HepG2 (cell line): ENCODE data around the gene RTP2. TPM values are rescaled to one million over a fixed set of nuclear protein-coding genes. Genes with fewer than 3 reads are reported as not detected.

Experiments
- ARNT2 ChIP-seq: sonication (generic); formaldehyde crosslinking; IDR thresholded peaks from 2 replicates; pipeline ENCODE4 v1.8.0; 2022; ENCODE audit warnings: mild to moderate bottlenecking, low read depth, missing genetic modification reagents, moderate library complexity
- ATF4 ChIP-seq, 2 experiments: fragments of 450-650 bp in 1 of 2; sonication (generic) in 1 of 2; formaldehyde crosslinking; IDR thresholded peaks; 2 replicates each; pipeline versions ENCODE4 v1.5.0 to v1.8.0; 2020 to 2022; ENCODE audit warnings: mild to moderate bottlenecking in 1 of 2, missing genetic modification reagents in 1 of 2
- CREB1 ChIP-seq, 2 experiments: fragments of 450-650 bp in 1 of 2; IDR thresholded peaks; 2 replicates each; pipeline ENCODE4 v1.6.1; 2016 to 2017; ENCODE audit warnings: control low read depth in 1 of 2, mild to moderate bottlenecking in 1 of 2, missing compliant biosample characterization in 1 of 2, missing genetic modification characterization in 1 of 2
- EP300 ChIP-seq, 3 experiments: sonication (generic) in 1 of 3; formaldehyde crosslinking in 1 of 3; IDR thresholded peaks; 2 replicates each; pipeline versions ENCODE4 v1.5.1 to v1.6.1; 2011 to 2020; ENCODE audit warnings: low read depth in 2 of 3, low read length in 2 of 3, borderline replicate concordance in 1 of 3, improper control_type of control experiment in 1 of 3, mild to moderate bottlenecking in 1 of 3, missing genetic modification reagents in 1 of 3, moderate library complexity in 1 of 3
- LCORL ChIP-seq, 2 experiments: fragments of 450-650 bp in 1 of 2; sonication (generic) in 1 of 2; formaldehyde crosslinking in 1 of 2; IDR thresholded peaks; 2 replicates each; pipeline versions ENCODE4 v1.5.0 to v1.6.1; 2017 to 2020; ENCODE audit warnings: antibody characterized with exemption in 1 of 2, missing genetic modification reagents in 1 of 2
- MTERF4 ChIP-seq: sonication (generic); formaldehyde crosslinking; IDR thresholded peaks from 2 replicates; pipeline ENCODE4 v1.8.0; 2023; ENCODE audit warnings: mild to moderate bottlenecking, missing genetic modification reagents
- POLR2AphosphoS2 ChIP-seq: IDR thresholded peaks from 2 replicates; pipeline ENCODE4 v1.6.1; 2011; ENCODE audit warnings: low read depth, low read length, improper control_type of control experiment
- TAF1 ChIP-seq: sonication (generic); formaldehyde crosslinking; IDR thresholded peaks from 2 replicates; pipeline ENCODE4 v1.4.0; 2020; ENCODE audit warnings: missing genetic modification reagents
- TARDBP ChIP-seq: sonication (generic); formaldehyde crosslinking; IDR thresholded peaks from 2 replicates; pipeline ENCODE4 v1.8.0; 2022; ENCODE audit warnings: mild to moderate bottlenecking, missing genetic modification reagents
- ZNF124 ChIP-seq: sonication (generic); formaldehyde crosslinking; IDR thresholded peaks from 2 replicates; pipeline ENCODE4 v1.4.0; 2020; ENCODE audit warnings: missing genetic modification reagents
- ZNF142 ChIP-seq: sonication (generic); formaldehyde crosslinking; IDR thresholded peaks from 2 replicates; pipeline ENCODE4 v1.4.0; 2020; ENCODE audit warnings: missing genetic modification reagents
- ZNF253 ChIP-seq: sonication (generic); formaldehyde crosslinking; IDR thresholded peaks from 2 replicates; pipeline ENCODE4 v1.8.0; 2022; ENCODE audit warnings: mild to moderate bottlenecking, missing genetic modification reagents, borderline replicate concordance
- ZNF343 ChIP-seq: sonication (generic); formaldehyde crosslinking; IDR thresholded peaks from 2 replicates; pipeline ENCODE4 v1.4.0; 2020; ENCODE audit warnings: mild to moderate bottlenecking, missing genetic modification reagents
- ZNF709 ChIP-seq: sonication (generic); formaldehyde crosslinking; IDR thresholded peaks from 2 replicates; pipeline ENCODE4 v1.5.0; 2020; ENCODE audit warnings: mild to moderate bottlenecking, missing genetic modification reagents
- ZNF768 ChIP-seq: sonication (generic); formaldehyde crosslinking; IDR thresholded peaks from 2 replicates; pipeline ENCODE4 v1.4.0; 2020; ENCODE audit warnings: missing genetic modification reagents
- polyA plus RNA-seq, 8 experiments: library from polyadenylated mRNA; depleted of rRNA in 3 of 8; stranded (reverse) in 7 of 8; unstranded in 1 of 8; fragments of >200 nt; fragmentation: Illumina TruSeq in 4 of 8; extraction: Trizol in 4 of 8; gene quantifications; 2 replicates each; pipeline versions ENCODE4 v1.2.1 to v1.2.3, GENCODE V29; 2011 to 2016; ENCODE audit warnings: low read depth in 4 of 8, missing spikeins in 1 of 8, mixed read lengths in 1 of 8; ENCODE audit not compliant: insufficient read depth in 1 of 8
- total RNA-seq, 5 experiments: library from RNA; depleted of rRNA; stranded (reverse); fragments of >200 nt; fragmentation: Illumina TruSeq; extraction: Trizol; gene quantifications; 2 replicates each; pipeline ENCODE4 v1.2.3, GENCODE V29; 2016; ENCODE audit warnings: low read depth in 1 of 5

Gene RTP2
- total and polyA plus RNA-seq, 2 of the 13 experiments (the other 11 are each of a cell fraction or from before 2014, with no cell fraction given), result not detected

- TF ChIP-seq CREB1 (IDR thresholded peaks at IDR 0.05) (no peak), CREB1 (CRISPR knock-in tag; IDR thresholded peaks at IDR 0.05) (peak; percentile 41), ATF4 (CRISPR knock-in tag; IDR thresholded peaks at IDR 0.05) (0 out of 4 replicates have a peak, but pooled peaks of 1 of the 2 experiments have one; percentile 10), POLR2AphosphoS2 (0 out of 2 replicates have a peak, but pooled peaks have one; percentile 19), EP300 (IDR thresholded peaks at IDR 0.05; ENCODE audit: low read depth in 2 of 2, low read length in 2 of 2) (peak in 1 of 2 experiments; percentile 42; a peak in 2 of 4 replicates), EP300 (CRISPR knock-in tag; IDR thresholded peaks at IDR 0.05; ENCODE audit: borderline replicate concordance) (no peak), ZNF253 (CRISPR knock-in tag) (no peak), ZNF142 (CRISPR knock-in tag) (0 out of 2 replicates have a peak, but pooled peaks have one; percentile 15), ARNT2 (CRISPR knock-in tag) (0 out of 2 replicates have a peak, but pooled peaks have one; percentile 53), ZNF124 (no peak), LCORL (IDR thresholded peaks at IDR 0.05) (no peak), LCORL (CRISPR knock-in tag; IDR thresholded peaks at IDR 0.05) (peak; percentile 5; the same call in 1 of the 2 replicates), TARDBP (CRISPR knock-in tag) (0 out of 2 replicates have a peak, but pooled peaks have one; percentile 27), ZNF343 (CRISPR knock-in tag) (0 out of 2 replicates have a peak, but pooled peaks have one; percentile 39), ZNF768 (CRISPR knock-in tag) (peak; percentile 62; the same call in 1 of the 2 replicates), MTERF4 (CRISPR knock-in tag) (no peak), TAF1 (CRISPR knock-in tag) (peak; percentile 5), ZNF709 (CRISPR knock-in tag) (0 out of 2 replicates have a peak, but pooled peaks have one; percentile 36)
Measured at GRCh38 chr3:187741403-187742350, 39.3 kb upstream of the RTP2 start (continued).
